KMS-11 (cell line): ENCODE data around the gene F13A1.

Experiments
- H2AFZ ChIP-seq: fragments of 200-600 bp; sonication (generic); 2 replicates; pipeline ENCODE4 v1.6.1; 2016; ENCODE audit warnings: antibody characterized with exemption, mixed run types, low read depth
- H3K27ac ChIP-seq: fragments of 200-600 bp; sonication (generic); 2 replicates; pipeline ENCODE4 v1.6.1; 2016; ENCODE audit warnings: mild to moderate bottlenecking, mixed run types
- H3K27me3 ChIP-seq: fragments of 200-600 bp; sonication (generic); 2 replicates; pipeline ENCODE4 v1.6.1; 2017; ENCODE audit warnings: mild to moderate bottlenecking, low read depth, mixed run types, moderate library complexity; ENCODE audit not compliant: insufficient read depth
- H3K36me3 ChIP-seq: fragments of 200-600 bp; sonication (generic); 2 replicates; pipeline ENCODE4 v1.6.1; 2017; ENCODE audit warnings: mild to moderate bottlenecking, mixed run types; ENCODE audit not compliant: insufficient read depth
- H3K4me1 ChIP-seq: fragments of 200-600 bp; sonication (generic); 2 replicates; pipeline ENCODE4 v1.6.1; 2016; ENCODE audit warnings: mild to moderate bottlenecking, low read depth, mixed run types; ENCODE audit not compliant: poor library complexity, severe bottlenecking
- H3K4me2 ChIP-seq: fragments of 200-600 bp; sonication (generic); 2 replicates; pipeline ENCODE4 v1.7.0; 2016; ENCODE audit warnings: mild to moderate bottlenecking, mixed run types
- H3K4me3 ChIP-seq: fragments of 200-600 bp; sonication (generic); IDR thresholded peaks from 2 replicates; pipeline ENCODE4 v1.6.1; 2017; ENCODE audit warnings: low read depth, low read length, mixed read lengths; ENCODE audit not compliant: insufficient read depth
- H3K79me2 ChIP-seq: fragments of 200-600 bp; sonication (generic); 2 replicates; pipeline ENCODE4 v1.6.1; 2016; ENCODE audit warnings: low read depth, mixed run types; ENCODE audit not compliant: insufficient read depth
- H3K9ac ChIP-seq: fragments of 200-600 bp; sonication (generic); 2 replicates; pipeline ENCODE4 v1.6.1; 2016; ENCODE audit warnings: mild to moderate bottlenecking, mixed run types
- H4K20me1 ChIP-seq: fragments of 200-600 bp; sonication (generic); 2 replicates; pipeline ENCODE4 v1.6.1; 2016; ENCODE audit warnings: mild to moderate bottlenecking, mixed run types; ENCODE audit not compliant: insufficient read depth
- TF ChIP-seq, protein P1 (sequence below): fragments of 200-600 bp; sonication (generic); conservative IDR thresholded peaks from 2 replicates; pipeline ENCODE4 v1.6.1; 2017; ENCODE audit warnings: low read depth, mild to moderate bottlenecking, antibody characterized with exemption, low read length, moderate library complexity, mixed read lengths

F13A1 gene

GRCh38 chr6:6210994-6211393, 109.5 kb downstream of the F13A1 start:
- H3K27me3 ChIP-seq = no peaks in the 10 kb centered on the region
- H3K27ac ChIP-seq = no peak overlapping the region
- no peak overlapping the region for H3K9ac ChIP-seq
- H3K4me2 ChIP-seq = no peak overlapping the region
- no peak overlapping the region for H3K4me3 ChIP-seq
- H3K36me3 ChIP-seq = no peaks in the 10 kb centered on the region
- H3K79me2 ChIP-seq = no peaks in the 10 kb centered on the region
- no peak overlapping the region for H2AFZ ChIP-seq
- H4K20me1 ChIP-seq = no peaks in the 10 kb centered on the region
- no peaks in the 10 kb centered on the region for H3K4me1 ChIP-seq
- TF ChIP-seq, protein P1, sequence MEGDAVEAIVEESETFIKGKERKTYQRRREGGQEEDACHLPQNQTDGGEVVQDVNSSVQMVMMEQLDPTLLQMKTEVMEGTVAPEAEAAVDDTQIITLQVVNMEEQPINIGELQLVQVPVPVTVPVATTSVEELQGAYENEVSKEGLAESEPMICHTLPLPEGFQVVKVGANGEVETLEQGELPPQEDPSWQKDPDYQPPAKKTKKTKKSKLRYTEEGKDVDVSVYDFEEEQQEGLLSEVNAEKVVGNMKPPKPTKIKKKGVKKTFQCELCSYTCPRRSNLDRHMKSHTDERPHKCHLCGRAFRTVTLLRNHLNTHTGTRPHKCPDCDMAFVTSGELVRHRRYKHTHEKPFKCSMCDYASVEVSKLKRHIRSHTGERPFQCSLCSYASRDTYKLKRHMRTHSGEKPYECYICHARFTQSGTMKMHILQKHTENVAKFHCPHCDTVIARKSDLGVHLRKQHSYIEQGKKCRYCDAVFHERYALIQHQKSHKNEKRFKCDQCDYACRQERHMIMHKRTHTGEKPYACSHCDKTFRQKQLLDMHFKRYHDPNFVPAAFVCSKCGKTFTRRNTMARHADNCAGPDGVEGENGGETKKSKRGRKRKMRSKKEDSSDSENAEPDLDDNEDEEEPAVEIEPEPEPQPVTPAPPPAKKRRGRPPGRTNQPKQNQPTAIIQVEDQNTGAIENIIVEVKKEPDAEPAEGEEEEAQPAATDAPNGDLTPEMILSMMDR = no peak

DNA sequence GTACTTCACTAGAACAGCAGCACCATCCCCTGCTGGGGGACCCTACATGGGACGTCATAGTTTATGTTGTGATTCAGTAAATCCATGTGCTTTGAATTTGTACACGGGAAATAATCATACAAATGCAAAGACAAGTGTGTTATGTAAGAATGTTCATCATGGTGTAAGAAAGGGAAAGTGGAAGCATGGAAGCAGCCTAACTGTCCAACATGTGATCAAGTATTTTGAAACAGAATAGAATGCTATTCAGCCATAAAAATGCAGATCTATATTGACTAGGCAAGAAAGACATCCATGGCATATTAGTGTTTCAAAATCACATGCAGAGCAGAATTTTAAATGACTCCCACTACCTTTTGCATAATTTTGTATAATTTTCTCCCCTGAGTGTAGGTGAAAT, 117.6 kb downstream of the F13A1 start:
- Histone ChIP-seq H4K20me1 (no peaks in the 10 kb centered on the region), H3K27ac (no peak overlapping the region), H3K9ac (no peak overlapping the region), H3K4me1 (no peaks in the 10 kb centered on the region), H3K4me3 (no peak overlapping the region), H3K4me2 (no peak overlapping the region), H3K79me2 (no peaks in the 10 kb centered on the region), H3K36me3 (no peaks in the 10 kb centered on the region), H2AFZ (no peak overlapping the region), H3K27me3 (no peaks in the 10 kb centered on the region)
- TF ChIP-seq, protein P1 = no peak

DNA sequence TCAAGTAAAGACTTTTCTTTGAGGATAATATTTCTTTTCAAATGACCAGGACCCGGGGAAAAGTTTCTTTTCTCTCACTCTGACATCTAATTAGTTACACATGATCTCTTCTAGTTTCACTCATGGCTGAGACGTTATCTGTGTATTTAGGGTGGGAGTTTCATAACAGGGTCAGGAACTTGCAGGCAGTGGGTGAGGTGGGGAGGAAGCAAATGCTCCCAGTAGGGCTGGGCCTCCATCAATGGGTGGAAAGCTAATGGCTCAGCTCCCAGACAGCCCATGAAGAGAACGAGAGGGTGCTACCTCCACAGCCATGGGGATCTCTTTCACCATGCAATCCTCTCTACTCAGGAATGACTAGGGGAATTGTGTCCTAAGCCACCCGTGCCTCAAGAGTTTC, 119.3 kb downstream of the F13A1 start:
- H3K4me3 ChIP-seq = no peak overlapping the region
- no peaks in the 10 kb centered on the region for H3K36me3 ChIP-seq
- H3K4me2 ChIP-seq = no peak overlapping the region
- no peaks in the 10 kb centered on the region for H4K20me1 ChIP-seq
- no peaks in the 10 kb centered on the region for H3K79me2 ChIP-seq
- no peak overlapping the region for H2AFZ ChIP-seq
- no peak overlapping the region for H3K27ac ChIP-seq
- H3K27me3 ChIP-seq = no peaks in the 10 kb centered on the region
- TF ChIP-seq, protein P1 = no peak
- no peak overlapping the region for H3K9ac ChIP-seq
- H3K4me1 ChIP-seq = no peaks in the 10 kb centered on the region

DNA sequence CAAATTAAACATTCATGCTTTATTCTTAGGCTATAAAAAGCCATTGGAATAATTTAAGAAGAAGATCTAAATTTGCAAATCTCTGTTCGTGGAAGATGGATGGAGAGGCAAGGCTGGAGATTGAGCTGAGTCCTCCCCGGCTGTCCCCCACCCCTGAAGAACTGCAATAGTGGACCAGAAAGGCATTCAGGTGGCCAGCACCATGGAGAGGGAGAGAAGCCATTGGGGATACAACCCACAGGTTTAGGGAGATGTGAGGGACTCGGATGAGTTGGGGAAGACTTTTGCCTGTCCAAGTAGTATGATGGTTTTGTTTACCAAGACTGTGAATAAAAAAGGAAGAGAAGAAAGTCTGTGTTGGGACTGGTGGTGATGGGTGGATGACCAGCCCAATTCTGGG, 120.8 kb downstream of the F13A1 start:
- no peak overlapping the region for H2AFZ ChIP-seq
- no peak overlapping the region for H3K27ac ChIP-seq
- TF ChIP-seq, protein P1 = no peak
- H3K79me2 ChIP-seq = no peaks in the 10 kb centered on the region
- H3K27me3 ChIP-seq = no peaks in the 10 kb centered on the region
- H3K4me3 ChIP-seq = no peak overlapping the region
- no peaks in the 10 kb centered on the region for H3K4me1 ChIP-seq
- no peaks in the 10 kb centered on the region for H4K20me1 ChIP-seq
- no peak overlapping the region for H3K4me2 ChIP-seq
- H3K36me3 ChIP-seq = no peaks in the 10 kb centered on the region
- no peak overlapping the region for H3K9ac ChIP-seq
